HCEC 1CT (cell line): ENCODE measurements around the gene KIAA0232.
A peak's percentile ranks its signal among the peaks of the same experiment; 100 is the strongest.
"Not testable (repeated sequence)": the region's sequence is repeated elsewhere in the genome, so short reads cannot be mapped to it uniquely, and the experiment has no call there.

Source experiments
- DNase-seq: peaks from one replicate; pipeline ENCODE4 v3.0.0-alpha.2; 2017

The KIAA0232 gene

DNA sequence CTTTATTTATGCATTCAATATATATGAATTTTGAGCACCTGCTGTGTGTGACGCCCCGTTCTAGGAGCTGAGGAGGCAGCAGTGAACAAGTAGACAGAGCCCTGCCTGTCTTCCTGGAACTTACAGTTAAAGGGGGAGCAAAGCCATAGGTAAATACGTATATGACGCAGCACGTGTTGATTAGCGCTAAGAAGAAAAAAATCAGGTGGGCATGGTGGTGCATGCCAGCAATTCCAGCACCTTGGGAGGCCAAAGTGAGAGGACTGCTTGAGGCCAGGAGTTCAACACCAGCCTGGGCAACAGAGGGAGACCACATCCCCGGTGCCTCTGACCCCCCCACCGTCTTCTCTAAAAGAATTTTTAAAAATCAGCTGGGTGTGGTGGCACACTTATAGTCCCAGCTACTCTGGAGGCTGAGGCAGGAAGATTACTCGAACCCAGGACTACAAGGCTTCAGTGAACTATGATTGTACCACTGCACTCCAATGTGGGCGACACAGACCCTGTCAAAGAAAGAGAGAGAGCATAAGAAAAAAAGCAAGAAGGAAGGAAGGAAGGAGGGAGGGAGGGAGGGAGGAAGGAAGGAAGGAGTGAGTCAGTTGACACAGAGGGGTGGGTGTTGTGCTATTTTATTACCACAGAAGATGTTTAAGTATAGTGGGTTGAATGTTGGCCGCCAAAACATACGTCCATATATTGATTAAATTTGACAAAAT, 5.4 kb upstream of the KIAA0232 start:
- DNase-seq: no peak

DNA sequence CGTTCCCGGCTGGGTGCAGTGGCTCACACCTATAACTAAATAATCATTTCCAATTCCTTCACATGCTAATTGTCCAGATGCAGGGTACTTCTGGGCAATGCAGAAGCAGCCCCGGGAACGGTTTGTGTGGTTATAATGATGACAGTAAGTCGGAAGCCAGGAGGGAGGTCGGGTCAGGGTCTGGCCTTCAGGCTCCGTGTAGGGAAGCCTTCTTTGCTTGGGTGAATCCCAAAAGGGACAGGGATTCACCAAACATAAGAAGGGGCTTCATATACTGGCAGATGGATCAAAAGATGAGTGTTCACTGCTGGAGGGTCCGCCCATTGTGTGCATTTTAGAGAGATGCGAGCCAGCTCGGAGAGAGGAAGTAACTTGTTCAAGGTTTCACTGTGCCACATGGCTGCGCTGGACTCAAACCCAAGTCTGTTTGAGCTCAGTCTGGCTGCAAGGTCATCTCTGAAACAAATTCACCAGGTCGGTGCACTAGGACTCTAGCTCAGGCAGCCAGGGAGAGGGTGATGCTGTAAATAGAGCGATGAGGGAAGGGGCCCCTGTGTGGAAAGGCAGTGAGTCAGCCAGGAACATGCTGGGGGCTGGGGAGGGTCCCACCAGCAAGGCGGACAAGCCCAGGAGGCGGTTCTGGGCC, 4.8 kb upstream of the KIAA0232 start:
- no peak for DNase-seq

DNA sequence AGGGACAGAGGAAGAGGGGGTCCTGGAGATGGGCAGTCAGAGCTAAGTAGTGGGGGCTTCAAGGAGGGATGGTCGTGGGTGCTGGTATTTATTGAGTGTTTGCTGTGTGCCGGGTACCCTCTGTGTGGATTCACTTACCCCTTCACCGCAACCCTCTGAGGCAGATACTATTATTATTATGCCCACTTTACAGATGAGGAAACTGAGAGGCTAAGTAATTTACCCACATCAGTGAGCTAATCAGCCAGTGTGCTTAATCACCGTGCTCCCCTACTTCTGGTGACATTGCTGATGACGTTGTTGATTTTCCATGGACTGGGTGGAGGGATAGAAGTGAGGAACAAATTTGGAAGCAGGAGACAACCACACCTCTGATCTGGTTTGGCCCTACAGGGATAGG, 4.1 kb upstream of the KIAA0232 start:
- DNase-seq: no peak

DNA sequence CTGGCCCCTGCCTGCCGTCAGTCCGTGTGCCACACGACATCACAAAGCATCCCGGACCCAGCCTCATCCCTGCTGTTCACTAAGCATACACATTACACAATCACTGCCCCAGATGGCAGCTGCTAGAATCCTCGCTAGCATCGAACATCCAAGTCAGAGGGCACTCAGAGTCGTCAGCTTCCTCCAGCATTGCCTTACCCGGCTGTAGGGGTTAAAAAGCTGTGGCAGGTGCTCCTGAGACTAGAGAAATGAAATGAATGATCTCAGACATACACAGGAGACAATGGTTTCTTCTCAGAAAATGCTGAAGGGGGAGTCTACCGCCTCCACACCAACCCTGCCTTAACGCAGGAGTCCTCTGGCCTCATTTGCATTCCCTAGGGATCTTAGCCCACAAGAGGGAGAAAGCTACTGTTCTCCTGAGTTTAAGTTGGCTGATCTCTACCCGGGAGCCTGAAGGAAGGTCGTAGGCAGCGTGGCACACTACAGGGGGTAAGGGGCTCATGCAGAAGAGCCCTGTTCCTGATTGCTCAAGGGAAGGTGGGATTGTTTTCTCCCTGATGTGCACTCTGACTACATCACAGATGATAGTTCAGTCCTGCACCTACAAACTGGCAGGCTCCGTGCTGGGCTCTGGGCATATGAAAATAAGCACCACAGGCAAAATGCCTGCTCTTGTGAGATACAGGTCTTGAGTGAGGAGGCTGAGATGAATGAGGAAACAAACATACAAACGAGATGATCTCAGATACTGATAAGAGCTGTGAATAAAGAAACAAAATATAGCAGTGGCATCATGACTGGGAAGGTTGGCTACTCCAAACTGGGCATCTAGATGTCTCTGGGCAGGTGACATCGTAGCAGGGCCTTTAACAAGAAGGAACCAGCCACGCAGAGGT, 2.6 kb upstream of the KIAA0232 start:
- no peak for DNase-seq

DNA sequence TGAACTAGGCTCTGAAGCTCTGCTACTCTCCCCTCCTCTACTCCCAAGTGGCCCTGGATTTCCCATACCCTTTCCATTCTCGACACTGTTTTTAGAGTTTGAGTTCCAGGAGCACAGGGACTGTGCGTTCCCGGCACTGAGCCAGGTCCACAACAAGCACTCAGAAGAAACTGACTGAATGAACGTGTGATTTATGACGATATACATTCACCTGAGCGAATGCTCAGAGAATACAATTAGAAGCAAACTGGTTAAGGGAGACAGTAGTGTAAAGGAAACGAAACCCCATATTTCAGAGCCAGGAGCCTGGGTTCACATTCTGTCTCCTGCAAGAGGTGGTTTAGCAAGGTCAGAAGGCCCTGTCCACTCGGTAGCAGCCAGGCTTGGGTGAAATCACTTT, 1.4 kb upstream of the KIAA0232 start:
- no peak for DNase-seq

DNA sequence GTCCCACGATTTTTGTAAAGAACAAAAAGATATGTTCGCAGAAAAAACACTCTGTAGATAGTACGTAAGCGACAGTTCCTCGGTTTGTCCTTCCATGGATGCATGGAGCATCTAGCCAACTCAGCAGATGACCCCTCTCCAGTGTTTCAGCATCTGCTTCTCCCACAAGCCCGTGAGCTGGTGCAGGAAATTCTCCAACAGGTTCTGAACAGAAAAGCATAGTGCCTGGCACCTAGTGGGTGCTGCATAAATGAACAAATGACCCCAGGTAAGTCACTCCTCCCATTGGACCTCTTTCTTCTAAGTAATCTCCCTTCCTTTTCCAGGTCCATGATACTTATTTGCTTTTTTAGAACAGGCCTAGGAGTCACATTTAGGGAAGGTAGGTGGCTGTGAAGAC, 966 bp upstream of the KIAA0232 start:
- no peak for DNase-seq

DNA sequence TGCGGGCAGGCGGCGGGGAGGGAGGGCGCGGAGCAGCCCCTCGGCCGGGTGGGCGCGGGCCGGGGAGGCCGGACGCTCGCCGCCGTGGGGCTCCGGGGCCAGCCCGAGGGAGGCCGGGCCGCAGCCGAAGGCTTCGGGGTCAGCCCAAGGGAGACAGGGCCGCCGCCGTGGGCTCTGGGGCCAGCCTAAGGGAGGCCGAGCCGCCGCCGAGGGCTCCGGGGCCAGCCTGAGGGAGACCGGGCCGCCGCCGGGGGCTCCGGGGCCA, 251 bp downstream of the KIAA0232 start:
- DNase-seq: no peak

DNA sequence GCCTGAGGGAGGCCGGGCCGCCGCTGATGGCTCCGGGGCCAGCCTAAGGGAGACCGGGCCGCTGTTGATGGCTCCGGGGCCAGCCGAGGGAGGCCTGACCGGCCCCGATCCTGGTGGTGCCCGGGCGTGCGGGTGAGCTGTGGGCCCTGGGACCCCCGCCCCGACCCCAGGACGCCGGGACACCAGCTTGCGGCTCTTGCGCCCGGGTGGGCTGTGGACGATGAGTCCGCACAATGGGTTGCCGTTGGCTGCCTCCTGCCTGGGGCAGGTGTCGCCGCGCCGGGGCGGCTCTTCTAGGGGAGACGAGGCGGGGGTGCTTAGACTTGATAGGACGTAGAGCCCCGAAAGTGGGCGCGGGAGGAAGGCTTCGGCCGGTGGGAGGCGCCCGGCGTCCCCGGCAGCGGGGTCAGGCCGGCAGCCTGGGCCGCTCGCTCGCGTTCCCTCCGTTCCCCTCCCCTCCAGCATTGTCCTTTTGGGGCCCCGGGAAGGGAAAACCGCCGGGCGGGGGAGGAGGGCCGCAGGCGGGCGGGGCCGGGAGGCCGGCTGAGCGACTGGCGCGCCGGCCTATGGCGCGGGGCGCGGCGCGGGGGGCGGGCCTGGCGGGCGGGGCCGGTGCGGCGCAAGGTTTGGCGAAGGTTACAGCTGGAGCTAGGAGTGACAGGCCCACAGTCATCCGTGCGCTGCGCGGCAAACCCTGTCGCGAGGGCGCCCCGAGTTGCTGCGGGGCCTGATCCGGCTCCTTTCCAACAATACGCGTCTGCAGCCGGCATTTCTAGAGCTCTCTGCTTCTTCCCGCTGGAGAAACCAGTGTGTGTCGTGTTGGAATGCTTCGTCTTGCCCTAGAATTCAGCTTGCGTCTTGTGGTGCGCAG, 819 bp downstream of the KIAA0232 start:
- DNase-seq: peak; percentile 73

DNA sequence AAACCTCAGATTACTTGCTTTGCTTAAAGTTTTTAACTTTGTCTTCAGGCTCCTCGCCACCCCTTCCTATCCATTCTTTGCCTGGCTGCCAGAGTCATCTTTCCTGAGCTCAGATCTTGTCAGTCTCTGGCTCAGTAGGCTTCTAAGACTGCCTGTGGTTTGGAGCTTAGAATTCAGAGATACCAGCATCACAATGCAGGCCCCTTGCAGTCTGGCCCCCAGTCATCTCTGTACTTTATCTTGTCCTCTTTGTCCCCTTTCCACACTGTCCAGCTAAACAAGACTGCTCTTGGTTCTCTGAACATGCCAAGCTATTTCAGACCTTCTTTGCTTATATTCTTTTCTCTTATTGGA, 3.0 kb downstream of the KIAA0232 start:
- DNase-seq: no peak

DNA sequence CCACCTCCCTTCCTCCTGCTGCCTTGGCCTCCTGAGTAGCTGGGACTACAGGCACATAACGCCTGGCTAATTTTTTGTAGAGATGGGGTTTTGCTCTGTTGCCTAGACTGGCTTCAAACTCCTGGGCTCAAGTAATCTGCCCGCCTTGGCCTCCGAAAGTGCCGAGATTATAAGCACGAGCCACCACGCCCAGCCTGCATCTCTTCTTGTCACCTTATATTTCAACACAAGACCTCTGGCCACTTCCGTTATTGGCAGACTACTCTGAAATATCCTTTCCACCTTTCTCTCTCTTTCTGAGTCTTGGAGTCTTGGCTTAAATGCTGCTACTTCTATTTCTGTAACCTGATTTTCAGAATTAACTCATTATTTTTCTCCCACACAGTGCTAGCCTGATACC, 5.6 kb downstream of the KIAA0232 start:
- no peak for DNase-seq

DNA sequence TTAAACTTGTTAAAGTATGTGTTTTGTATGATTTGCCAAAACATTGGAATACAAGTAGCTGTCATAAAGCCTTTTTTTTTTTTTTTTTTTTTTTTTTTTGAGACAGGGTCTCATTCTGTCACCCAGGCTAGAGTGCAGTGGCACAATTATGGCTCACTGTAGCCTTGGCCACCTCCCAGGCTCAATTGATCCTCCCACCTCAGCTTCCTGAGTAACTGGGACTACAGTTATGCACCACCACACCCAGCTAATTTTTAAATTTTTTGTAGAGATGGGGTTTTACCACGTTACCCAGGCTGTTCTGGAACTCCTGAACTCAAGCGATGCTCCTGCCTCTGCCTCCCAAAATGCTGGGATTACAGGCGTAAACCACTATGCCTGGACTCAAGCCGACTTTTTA, 8.7 kb downstream of the KIAA0232 start:
- DNase-seq: not testable (repeated sequence)

DNA sequence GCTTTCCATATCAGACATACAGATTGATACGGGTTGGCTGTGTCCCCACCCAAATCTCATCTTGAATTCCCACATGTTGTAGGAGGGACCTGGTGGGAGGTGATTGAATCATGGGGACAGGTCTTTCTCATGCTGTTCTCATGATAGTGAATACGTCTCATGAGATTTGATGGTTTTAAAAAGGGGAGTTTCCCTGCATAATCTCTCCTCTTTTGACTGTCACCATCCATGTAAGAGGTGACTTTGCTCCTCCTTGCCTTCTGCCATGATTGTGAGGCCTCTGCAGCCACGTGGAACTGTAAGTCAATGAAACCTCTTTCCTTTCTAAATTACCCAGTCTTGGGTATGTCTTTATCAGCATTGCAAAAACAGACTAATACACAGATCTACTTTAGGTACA, 9.3 kb downstream of the KIAA0232 start:
- not testable (repeated sequence) for DNase-seq

DNA sequence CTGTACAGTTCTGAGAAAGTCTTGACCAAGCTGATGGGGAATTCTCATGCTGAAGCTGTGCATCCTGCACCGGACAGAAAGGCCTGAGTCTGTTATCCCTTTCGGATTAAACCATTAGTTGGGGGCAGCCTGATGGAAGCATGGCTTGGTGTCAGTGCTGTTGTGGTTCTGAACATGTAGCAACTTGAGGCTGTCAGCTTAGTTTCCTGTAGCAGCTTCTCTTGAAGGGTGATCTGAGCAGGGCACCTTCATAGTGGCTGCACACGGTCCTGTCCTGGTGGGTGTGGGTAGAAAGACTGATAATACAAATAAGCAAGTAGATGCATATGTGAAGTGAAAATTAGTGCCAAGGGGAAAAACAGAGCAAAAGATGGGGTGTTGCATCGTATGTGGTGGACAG, 11.7 kb downstream of the KIAA0232 start:
- DNase-seq: no peak

DNA sequence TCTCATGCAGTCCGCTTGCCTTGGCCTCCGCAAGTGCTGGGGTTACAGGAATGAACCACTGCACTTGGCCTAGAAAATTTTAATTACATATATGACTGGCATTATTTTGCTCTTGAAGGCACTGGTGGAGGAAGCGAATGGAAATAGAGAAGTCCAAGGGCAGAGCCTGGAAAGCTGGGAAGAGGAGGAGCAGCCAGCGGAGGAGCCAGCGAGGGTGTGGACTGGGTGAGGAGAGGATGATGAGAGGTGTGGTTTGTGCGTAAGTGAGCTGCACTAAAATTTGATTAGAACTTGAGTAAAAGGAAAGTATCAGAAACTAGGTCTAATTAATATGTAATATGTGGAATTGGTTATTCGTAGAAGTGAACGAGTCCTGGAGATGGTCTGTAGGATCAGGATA, 13.3 kb downstream of the KIAA0232 start:
- DNase-seq: no peak

DNA sequence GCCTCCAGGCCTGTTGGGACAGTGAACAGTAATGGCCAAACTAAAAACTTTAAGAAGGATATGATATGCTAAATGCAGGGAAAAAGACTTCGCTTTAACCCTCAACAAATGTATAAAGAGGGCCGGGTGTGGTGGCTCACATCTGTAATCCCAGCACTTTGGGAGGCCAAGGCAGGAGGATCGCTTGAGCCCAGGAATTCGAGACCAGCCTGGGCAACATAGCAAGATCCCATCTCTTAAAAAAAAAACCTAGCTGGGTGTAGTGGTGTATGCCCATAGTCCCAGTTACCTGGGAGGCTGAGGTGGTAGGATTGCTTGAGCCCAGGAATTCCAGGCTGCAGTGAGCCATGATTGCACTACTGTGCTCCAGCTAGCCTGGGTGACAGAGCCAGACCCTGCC, 14.8 kb downstream of the KIAA0232 start:
- not testable (repeated sequence) for DNase-seq

DNA sequence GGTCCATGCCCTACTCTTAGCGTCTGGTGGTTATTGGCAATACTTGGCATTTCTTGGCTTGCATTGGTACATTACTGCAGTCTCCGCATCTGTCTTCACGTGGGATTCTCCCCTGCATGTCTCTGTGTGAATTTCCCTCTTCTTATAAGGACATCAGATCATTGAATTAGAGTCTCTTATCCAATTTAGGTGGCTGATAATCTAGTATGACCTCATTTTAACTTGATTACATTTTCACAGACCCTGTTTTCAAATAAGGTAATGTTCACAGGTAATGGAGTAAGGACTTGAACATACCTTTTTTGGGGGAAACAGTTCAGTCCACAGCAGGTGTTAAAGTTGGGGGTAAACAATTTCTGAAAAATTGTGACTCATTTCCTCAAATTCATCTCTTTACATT, 16.6 kb downstream of the KIAA0232 start:
- no peak for DNase-seq

DNA sequence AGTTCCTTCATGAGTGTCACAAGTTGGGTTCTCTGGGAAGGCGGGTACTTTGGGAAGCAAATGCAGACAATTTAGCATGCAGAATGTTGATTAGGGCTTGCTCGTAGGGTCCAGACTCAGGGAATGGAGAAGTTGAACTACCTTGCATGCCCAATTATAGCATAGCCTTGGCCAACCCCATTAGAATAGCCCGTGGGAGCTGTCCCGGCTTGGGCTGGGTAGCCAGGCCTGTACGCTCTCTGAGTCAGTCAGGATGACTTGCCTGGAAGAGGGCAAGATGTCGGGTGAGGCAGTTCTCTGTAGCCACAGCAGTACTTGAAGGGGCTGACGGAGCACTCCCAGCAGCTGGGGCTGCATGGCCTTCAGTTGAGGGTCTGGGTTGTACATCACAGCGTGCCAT, 19.5 kb downstream of the KIAA0232 start:
- DNase-seq: no peak

DNA sequence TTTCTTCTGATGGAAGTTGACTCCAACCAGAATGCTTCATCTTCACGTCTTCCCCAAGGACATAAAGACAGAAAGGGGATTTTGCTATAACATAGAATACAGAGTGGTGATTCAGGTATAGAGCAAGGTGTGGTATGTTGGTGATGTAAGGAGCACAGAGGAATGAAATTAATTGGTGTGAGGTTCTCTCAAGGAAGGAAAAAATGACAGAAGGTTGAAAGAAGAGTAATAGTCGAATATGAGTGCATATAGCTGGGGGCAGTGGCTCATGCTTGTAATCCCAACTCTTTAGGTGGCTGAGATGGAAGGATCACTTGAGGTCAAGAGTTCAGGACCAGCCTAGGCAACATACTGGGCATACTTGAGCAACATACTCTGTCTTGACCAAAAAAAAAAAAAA, 20.1 kb downstream of the KIAA0232 start:
- no peak for DNase-seq

DNA sequence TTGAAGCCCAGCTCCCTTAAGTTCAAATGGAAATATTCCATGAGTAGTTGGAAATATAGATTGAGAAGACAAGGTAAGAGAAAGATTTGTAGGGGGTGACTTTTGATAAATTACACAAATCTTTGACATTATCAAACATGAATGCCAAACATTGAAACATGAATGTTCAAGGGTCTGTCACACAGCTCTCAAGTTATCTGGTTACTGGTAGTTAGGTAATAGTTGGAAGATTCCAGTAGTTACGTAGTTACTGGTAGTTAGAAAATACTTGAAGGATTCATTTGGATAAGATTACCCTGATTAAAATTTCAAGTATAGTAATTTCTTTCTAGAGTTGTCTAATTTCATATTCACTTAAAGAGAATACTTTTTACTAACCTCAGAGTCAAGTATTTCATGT, 20.7 kb downstream of the KIAA0232 start:
- DNase-seq: no peak

DNA sequence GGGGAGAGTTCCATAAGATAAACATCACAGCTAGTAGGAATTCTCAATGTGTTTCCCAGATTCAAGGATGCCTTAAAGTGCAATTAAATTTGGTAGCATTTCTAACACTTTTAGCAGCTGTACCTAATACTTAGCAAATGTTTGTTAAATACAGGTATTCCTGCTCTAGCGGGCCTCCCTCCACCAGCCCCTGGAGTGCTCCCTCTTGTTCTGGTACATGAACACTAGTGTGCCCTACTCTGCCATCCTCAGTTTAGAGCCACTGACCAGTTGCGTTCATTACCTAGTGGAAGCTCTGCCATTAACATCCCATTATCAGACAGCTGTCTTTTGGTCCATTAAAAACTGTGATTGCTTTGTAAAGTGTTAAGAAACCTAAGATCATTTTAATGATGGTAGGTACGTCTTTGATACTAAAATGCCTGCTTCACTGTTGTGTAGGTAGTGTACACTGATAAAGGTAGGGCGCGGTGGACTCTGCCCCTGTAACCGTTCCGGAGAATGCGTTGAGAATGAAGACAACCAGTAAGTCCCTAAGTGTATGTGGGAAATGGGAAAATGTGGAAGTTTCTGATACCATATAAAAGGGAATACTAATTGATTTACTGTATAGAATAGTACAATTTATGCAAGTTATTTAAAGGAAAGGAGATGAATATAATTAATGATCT, 21.7 kb downstream of the KIAA0232 start:
- DNase-seq: no peak

DNA sequence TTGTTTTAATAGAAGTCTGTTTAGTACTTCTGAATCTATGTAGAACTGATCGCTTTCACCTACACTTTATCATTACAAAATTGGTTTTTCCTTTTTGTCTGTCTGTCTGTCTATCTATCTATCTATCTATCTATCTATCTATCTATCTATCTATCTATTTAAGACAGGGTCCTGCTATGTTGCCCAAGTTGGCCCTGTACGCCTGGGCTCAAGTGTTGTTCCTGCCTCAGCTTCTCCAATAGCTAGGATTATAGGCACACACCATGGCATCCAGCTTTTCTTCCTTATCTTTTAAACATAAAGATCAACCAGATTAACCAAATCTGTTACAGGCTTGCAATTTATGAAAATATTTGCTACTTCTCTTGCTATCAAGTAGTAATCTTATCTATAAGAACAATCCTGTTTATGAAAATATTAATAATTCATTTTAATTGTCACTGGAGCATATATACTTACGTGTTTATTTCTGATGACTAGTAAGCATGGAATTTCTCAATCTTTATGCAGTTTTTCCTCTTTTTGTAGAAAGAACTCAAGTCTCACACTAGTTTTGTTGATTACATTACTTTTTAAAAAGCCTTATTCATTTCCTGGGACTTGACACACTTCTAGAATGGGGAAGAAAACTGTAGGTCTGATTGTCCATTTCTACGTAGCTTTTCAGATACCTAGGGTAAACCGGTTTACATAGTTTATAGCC, 24.5 kb downstream of the KIAA0232 start:
- peak; percentile 31 for DNase-seq

DNA sequence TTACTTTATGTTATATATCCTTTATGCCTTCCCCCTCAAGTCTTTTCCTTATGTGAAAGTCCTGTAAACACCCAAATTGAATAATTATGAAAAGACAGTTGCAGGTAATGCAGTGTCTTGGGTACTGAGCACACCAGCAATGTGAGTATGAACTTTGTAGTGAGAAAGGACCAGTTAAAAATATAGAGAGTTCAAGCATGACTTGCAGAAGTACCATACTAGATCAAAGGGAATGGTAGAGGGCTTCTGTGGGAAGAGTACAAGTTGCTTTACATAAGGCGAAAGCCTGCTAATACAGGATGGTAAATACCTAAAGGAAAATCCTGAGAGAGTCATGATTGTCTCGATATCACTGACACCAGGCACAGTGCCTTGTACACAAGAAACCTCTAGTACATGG, 25.7 kb downstream of the KIAA0232 start:
- DNase-seq: no peak
